ENCODE data around the gene CCL19. TPM values are rescaled to one million over a fixed set of nuclear protein-coding genes. Genes with fewer than 3 reads are reported as not detected.
"Not testable (repeated sequence)": the region's sequence is repeated elsewhere in the genome, so short reads cannot be mapped to it uniquely, and the experiment has no call there.

Gene CCL19
- total and polyA plus RNA-seq, 8 donors: 0.28 to 36.3 (median 0.75) TPM; not detected in 2

DNA sequence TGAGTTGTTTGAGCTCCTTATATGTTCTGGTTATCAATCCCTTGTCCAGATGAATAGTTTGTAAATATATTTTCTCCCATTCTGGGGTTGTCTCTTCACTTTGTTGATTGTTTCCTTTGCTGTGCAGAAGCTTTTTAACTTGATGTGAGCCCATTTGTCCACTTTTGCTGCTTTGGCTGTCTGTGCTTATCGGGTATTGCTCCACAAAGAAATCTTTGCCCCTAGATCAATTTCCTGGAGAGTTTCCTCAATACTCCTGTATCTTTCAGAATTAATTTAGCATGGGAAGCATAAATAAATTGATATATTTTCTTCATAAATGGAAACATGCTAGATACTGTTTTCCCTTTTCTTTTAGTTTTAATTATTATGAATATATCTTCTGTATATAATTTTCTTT lies 41.4 kb upstream of the CCL19 start:
- Histone ChIP-seq H3K36me3 (no peaks in the 10 kb centered on the region), H3K4me3 (no peak overlapping the region), H3K27ac (no peak overlapping the region), H3K9me3 (no peaks in the 10 kb centered on the region), H3K27me3 (no peaks in the 10 kb centered on the region), H3K4me1 (no peaks in the 10 kb centered on the region)
- intact Hi-C loops (cut with DNase I): no loop called here
- TF ChIP-seq, protein P1, sequence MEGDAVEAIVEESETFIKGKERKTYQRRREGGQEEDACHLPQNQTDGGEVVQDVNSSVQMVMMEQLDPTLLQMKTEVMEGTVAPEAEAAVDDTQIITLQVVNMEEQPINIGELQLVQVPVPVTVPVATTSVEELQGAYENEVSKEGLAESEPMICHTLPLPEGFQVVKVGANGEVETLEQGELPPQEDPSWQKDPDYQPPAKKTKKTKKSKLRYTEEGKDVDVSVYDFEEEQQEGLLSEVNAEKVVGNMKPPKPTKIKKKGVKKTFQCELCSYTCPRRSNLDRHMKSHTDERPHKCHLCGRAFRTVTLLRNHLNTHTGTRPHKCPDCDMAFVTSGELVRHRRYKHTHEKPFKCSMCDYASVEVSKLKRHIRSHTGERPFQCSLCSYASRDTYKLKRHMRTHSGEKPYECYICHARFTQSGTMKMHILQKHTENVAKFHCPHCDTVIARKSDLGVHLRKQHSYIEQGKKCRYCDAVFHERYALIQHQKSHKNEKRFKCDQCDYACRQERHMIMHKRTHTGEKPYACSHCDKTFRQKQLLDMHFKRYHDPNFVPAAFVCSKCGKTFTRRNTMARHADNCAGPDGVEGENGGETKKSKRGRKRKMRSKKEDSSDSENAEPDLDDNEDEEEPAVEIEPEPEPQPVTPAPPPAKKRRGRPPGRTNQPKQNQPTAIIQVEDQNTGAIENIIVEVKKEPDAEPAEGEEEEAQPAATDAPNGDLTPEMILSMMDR (IDR thresholded peaks at IDR 0.05): no peak
- no peak for ATAC-seq
- DNase-seq: no peak

DNA sequence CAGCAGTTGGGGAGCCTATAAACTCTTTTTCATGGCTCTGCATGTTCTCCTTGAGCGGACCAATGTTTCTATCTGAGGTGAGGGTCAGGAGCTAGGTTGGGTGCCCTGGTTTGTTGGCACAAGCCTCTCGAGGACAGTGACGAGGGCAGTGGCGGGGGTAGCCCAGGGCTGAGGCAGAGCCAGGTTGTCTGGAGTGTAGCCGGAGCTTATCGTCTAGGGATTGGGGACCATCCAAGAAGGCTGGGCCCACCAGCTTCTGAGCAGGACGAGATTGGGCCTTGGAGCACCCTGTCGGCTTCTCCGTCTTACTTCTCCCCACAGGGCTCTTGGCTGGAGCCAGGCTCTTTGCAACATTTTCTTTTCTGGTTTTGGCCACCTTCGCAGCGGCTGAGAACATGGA lies 32.1 kb upstream of the CCL19 start:
- H3K27ac ChIP-seq: no peak overlapping the region
- TF ChIP-seq, protein P1 (IDR thresholded peaks at IDR 0.05): no peak
- H3K27me3 ChIP-seq: no peaks in the 10 kb centered on the region
- peaks cover 0 to 4% of the 10 kb centered on the region in 2 donors for H3K4me1 ChIP-seq
- ATAC-seq: no peak
- DNase-seq: no peak
- no peaks in the 10 kb centered on the region for H3K9me3 ChIP-seq
- no peak overlapping the region for H3K4me3 ChIP-seq
- intact Hi-C loops (cut with DNase I): no loop called here
- H3K36me3 ChIP-seq: no peaks in the 10 kb centered on the region

DNA sequence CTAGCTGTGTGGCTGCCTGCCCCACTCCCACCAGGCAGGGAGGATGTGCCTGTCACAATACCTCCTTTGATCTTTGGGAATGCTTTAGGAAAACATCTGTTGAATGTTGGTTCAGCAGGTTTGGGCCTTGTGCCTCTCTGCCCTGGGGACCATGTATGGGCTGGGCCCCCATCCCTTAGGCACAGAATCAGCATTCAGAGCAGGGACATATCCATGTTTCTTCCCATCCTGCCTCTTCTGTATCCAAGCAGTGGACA lies 28.6 kb upstream of the CCL19 start:
- H3K9me3 ChIP-seq; H3K4me3 ChIP-seq; DNase-seq; H3K36me3 ChIP-seq; ATAC-seq; H3K27ac ChIP-seq; intact Hi-C loops (cut with DNase I); H3K4me1 ChIP-seq; H3K27me3 ChIP-seq: not testable (repeated sequence)

DNA sequence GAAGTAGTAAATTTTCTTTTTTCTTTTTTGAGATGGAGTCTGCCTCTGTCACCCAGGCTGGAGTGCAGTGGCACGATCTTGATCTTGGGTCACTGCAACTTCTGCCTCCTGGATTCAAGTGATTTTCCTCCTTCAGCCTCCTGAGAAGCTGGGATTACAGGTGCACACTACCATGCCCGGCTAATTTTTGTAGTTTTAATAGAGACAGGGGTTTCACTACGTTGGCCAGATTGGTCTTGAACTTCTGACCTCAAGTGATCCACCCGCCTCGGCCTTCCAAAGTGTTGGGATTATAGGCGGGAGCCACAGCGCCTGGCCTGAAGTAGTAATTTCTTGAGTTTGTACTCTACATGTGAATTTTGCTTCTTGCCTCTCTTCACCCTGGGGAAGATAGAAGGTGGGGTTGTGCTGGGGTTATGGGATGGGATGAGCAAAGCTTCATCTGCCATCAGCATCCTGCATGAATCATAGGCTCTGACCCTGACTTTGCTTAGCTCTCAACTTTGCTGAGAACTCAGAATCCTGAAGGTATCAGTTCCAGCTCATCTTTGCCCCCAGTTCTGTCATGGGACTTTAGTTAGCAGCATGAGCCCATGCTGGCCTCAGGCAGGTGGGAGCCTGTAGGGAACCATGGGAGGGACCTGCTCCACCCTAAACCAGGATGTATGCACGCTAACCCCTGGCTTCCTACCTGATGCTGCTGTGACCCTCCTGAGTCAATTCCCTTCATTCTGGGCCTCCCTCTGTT lies 28.1 kb upstream of the CCL19 start:
- Histone ChIP-seq H3K4me3 (no peak overlapping the region), H3K27ac (no peak overlapping the region), H3K27me3 (no peaks in the 10 kb centered on the region), H3K36me3 (no peaks in the 10 kb centered on the region), H3K4me1 (peaks cover 0 to 8% of the 10 kb centered on the region in 2 donors), H3K9me3 (no peaks in the 10 kb centered on the region)
- intact Hi-C loops (cut with DNase I): no loop called here
- TF ChIP-seq, protein P1 (IDR thresholded peaks at IDR 0.05): no peak
- DNase-seq (no peak), ATAC-seq (peak; percentile 29)

DNA sequence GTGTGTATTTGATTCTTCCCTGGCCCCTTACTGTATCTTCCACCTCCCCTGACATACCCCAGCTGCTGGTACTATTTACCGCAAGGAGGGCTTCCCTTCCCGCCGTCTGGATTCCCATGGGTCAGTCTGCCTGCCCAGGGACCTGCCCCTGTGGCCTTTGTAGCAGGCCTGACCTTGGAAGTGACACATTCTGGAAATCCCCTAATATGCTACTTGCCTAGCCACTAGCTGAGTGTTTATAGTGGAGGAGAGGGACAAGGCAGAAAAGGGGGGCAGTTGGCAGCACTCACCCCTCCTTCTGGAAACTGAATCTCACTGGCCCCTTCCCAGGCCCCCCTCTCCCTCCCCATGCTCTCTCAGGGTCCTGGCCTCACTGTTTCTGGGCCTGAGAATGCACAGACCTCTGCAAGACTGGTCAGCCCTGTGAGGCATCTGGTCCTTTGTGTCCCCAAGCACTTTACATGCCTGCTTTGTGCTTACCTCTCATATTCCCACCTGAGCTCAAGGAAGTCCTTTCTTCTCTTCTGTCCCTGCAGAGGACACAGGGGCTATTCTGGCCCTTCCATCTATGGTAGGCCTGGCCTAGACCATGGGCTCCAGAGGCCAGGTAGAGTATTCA lies 27.0 kb upstream of the CCL19 start:
- Histone ChIP-seq H3K4me1 (peaks cover 0 to 8% of the 10 kb centered on the region in 2 donors), H3K4me3 (no peak overlapping the region), H3K9me3 (no peaks in the 10 kb centered on the region), H3K27ac (no peak overlapping the region), H3K36me3 (no peaks in the 10 kb centered on the region), H3K27me3 (no peaks in the 10 kb centered on the region)
- TF ChIP-seq, protein P1 (IDR thresholded peaks at IDR 0.05): no peak
- DNase-seq (no peak), ATAC-seq (peak; percentile 33)
- intact Hi-C loops (cut with DNase I): no loop called here

DNA sequence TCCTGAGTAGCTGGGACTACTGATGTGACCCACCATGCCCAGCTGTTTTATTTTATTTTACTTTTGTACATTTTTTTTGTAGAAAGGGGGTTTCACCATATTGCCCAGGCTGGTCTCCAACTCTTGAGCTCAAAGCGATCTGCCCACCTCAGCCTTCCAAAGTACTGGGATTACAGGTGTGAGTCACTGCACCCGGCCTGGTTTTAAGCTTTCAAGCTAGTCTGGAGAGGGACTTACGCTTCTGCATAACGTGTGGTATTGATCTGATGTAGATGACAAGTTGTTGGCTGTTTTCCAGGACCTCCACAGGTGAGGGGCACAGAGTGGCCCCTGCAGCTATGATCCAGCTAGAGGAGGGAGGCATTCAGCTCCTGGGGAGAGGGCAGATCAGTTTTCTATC lies 25.6 kb upstream of the CCL19 start:
- H3K27me3 ChIP-seq: no peaks in the 10 kb centered on the region
- ATAC-seq: no peak
- TF ChIP-seq, protein P1 (IDR thresholded peaks at IDR 0.05): no peak
- no peak overlapping the region for H3K4me3 ChIP-seq
- no peaks in the 10 kb centered on the region for H3K36me3 ChIP-seq
- DNase-seq: no peak
- intact Hi-C loops (cut with DNase I): no loop called here
- peaks cover 0 to 8% of the 10 kb centered on the region in 2 donors for H3K4me1 ChIP-seq
- H3K27ac ChIP-seq: no peak overlapping the region
- H3K9me3 ChIP-seq: no peaks in the 10 kb centered on the region
